CD8-positive, alpha-beta memory T cell (primary cell): ENCODE results near the gene ABR. TPM values are rescaled to one million over a fixed set of nuclear protein-coding genes. Genes with fewer than 3 reads are reported as not detected.
A peak's percentile ranks its signal among the peaks of the same experiment; 100 is the strongest.
"Not testable (repeated sequence)": the region's sequence is repeated elsewhere in the genome, so short reads cannot be mapped to it uniquely, and the experiment has no call there.

Experiments used
- CTCF ChIA-PET: fragments of 350-600 bp; sonication (Branson Sonifier 250); formaldehyde crosslinking; loops from one replicate; lab custom pipeline; 2021; ENCODE audit warnings: antibody characterized with exemption; lab: Charles Lee
- POLR2A ChIA-PET: fragments of 350-600 bp; sonication (Branson Sonifier 250); formaldehyde crosslinking; loops from one replicate; lab custom pipeline; 2021; ENCODE audit warnings: antibody characterized with exemption; lab: Charles Lee
- DNase-seq, 5 donors: peaks; one replicate each; pipeline versions ENCODE4 v3.0.0 to v3.0.0-alpha.2; 2020 to 2022; ENCODE audit warnings: mixed read lengths in 1 of 5
- H3K27ac ChIP-seq: one replicate; pipeline ENCODE4 v1.7.0; 2013; ENCODE audit warnings: low read depth, mild to moderate bottlenecking, low read length, moderate library complexity
- H3K27me3 ChIP-seq: 2 replicates; pipeline ENCODE4 v1.7.0; 2013; ENCODE audit warnings: low read length, mild to moderate bottlenecking; ENCODE audit not compliant: insufficient read depth, poor library complexity, severe bottlenecking
- H3K36me3 ChIP-seq: 2 replicates; pipeline ENCODE4 v1.7.0; 2013; ENCODE audit warnings: mild to moderate bottlenecking, low read length, moderate library complexity; ENCODE audit not compliant: insufficient read depth
- H3K4me1 ChIP-seq: 2 replicates; pipeline ENCODE4 v1.7.0; 2013; ENCODE audit warnings: mild to moderate bottlenecking, low read length, moderate library complexity; ENCODE audit not compliant: insufficient read depth
- H3K4me3 ChIP-seq: 2 replicates; pipeline ENCODE4 v1.7.0; 2013; ENCODE audit warnings: mild to moderate bottlenecking, low read length
- H3K9me3 ChIP-seq: 2 replicates; pipeline ENCODE4 v1.7.0; 2013; ENCODE audit warnings: mild to moderate bottlenecking, low read length
- H3K27ac Mint-ChIP-seq, 8 donors: one replicate each; pipeline ENCODE4 v1.8.0; 2020 to 2021; ENCODE audit warnings: mixed read lengths in 8 of 8, mild to moderate bottlenecking in 6 of 8, inconsistent platforms in 3 of 8, moderate library complexity in 3 of 8
- H3K27me3 Mint-ChIP-seq, 2 donors: one replicate each; pipeline ENCODE4 v1.8.0; 2020 to 2021; ENCODE audit warnings: mixed read lengths in 2 of 2, mild to moderate bottlenecking in 1 of 2, moderate library complexity in 1 of 2
- H3K36me3 Mint-ChIP-seq, 3 donors: one replicate each; pipeline ENCODE4 v1.8.0; 2020 to 2021; ENCODE audit warnings: mixed read lengths in 3 of 3, inconsistent platforms in 1 of 3, mild to moderate bottlenecking in 1 of 3
- H3K4me1 Mint-ChIP-seq, 3 donors: one replicate each; pipeline ENCODE4 v1.8.0; 2020 to 2021; ENCODE audit warnings: mixed read lengths in 3 of 3, inconsistent platforms in 1 of 3, mild to moderate bottlenecking in 1 of 3
- H3K4me3 Mint-ChIP-seq, 7 donors: one replicate each; pipeline ENCODE4 v1.8.0; 2020 to 2021; ENCODE audit warnings: mixed read lengths in 7 of 7, mild to moderate bottlenecking in 6 of 7, moderate library complexity in 4 of 7, inconsistent platforms in 2 of 7
- H3K9me3 Mint-ChIP-seq, 5 donors: one replicate each; pipeline ENCODE4 v1.8.0; 2020 to 2022; ENCODE audit warnings: mixed read lengths in 5 of 5, mild to moderate bottlenecking in 3 of 5, moderate library complexity in 2 of 5, inconsistent platforms in 1 of 5
- polyA plus RNA-seq: library from polyadenylated mRNA; unstranded; fragments of 300-500 nt; fragmentation: Illumina TruSeq; gene quantifications from one replicate; pipeline ENCODE4 v1.2.3, GENCODE V29; 2021
- total RNA-seq, 2 experiments: library from RNA; stranded (reverse); gene quantifications; one replicate each; pipeline ENCODE4 v1.2.3, GENCODE V29; 2021

Gene ABR
- total and polyA plus RNA-seq, 3 experiments from 2014 or later = 26.9 to 60.8 (median 60.4) TPM

- no peaks in the 10 kb centered on the region for H3K36me3 ChIP-seq
- H3K9me3 ChIP-seq = no peaks in the 10 kb centered on the region
- POLR2A ChIA-PET = no interaction called here
- no peak for DNase-seq
- H3K36me3 Mint-ChIP-seq = peaks cover 0 to 2% (median 0%) of the 10 kb centered on the region in 3 donors
- no peak overlapping the region for H3K27ac ChIP-seq
- H3K27me3 ChIP-seq = no peaks in the 10 kb centered on the region
- H3K27me3 Mint-ChIP-seq = no peaks in the 10 kb centered on the region
- H3K4me1 Mint-ChIP-seq = peaks cover 9 to 30% (median 15%) of the 10 kb centered on the region in 3 donors
- H3K4me3 ChIP-seq = no peak overlapping the region
- CTCF ChIA-PET = interaction anchor here (4.0 kb wide), 1 partner anchor 61 kb away, joined by 62 read pairs; no protein-coding TSS in a partner anchor
- no peak overlapping the region for H3K4me3 Mint-ChIP-seq
- H3K9me3 Mint-ChIP-seq = no peaks in the 10 kb centered on the region
- peak overlapping the region in 1 of 8 donors; percentile 70 for H3K27ac Mint-ChIP-seq
- H3K4me1 ChIP-seq = peaks cover 12% of the 10 kb centered on the region
Observed at GRCh38 chr17:1124896-1125787, 54.6 kb downstream of the ABR start.

DNA sequence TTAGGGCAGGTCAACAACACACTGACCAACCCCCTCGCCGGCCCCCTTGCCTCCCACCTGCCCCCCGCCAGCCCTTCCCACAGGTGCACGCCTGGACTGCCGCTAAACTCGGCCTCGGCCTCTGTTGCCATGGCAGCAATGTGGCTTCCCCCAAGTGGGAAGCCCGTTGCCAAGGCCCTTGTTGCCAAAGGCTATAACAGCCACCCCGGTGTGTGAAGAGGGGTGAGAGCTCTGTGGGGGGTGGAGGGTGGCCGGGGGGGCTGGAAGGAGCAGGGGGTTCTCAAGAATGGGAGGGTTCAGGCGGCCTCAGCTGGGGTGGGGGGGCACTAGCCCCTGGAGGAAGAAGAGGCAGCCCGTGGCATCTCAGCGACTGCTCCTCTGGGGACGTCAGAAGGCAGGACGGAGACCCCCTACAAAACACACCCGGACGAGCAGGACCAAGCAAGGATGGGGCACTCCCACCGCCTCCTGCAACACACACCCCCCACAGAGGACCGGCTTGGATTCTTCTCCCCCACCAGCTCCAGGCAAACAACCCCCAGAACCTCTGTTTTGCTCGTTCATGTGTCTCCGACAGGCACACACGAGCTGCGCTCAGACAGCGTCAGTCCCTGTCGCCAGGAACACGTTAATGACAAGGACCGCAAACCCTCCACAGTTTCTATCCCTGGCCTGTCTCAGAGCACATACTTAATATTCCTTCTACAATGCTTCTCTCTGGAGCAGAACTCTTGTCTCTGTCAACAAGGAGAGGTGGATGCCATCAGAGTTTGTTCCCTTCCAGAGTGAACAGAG lies 55.7 kb downstream of the ABR start:
- no peak for DNase-seq
- Mint-ChIP-seq H3K36me3 (peaks cover 0 to 2% (median 0%) of the 10 kb centered on the region in 3 donors), H3K4me3 (no peak overlapping the region), H3K4me1 (peaks cover 9 to 34% (median 17%) of the 10 kb centered on the region in 3 donors), H3K27ac (peak overlapping the region in 3 of 8 donors; percentile 1 to 73 (median 70)), H3K9me3 (no peaks in the 10 kb centered on the region), H3K27me3 (peaks cover 0 to 1% of the 10 kb centered on the region in 2 donors)
- POLR2A ChIA-PET = no interaction called here
- Histone ChIP-seq H3K4me1 (peaks cover 12% of the 10 kb centered on the region), H3K36me3 (no peaks in the 10 kb centered on the region), H3K27ac (no peak overlapping the region), H3K9me3 (no peaks in the 10 kb centered on the region), H3K4me3 (no peak overlapping the region), H3K27me3 (no peaks in the 10 kb centered on the region)
- CTCF ChIA-PET = interaction anchor here (1.9 to 4.0 kb wide), 3 partner anchors 53 to 208 kb away, joined by 6 to 62 read pairs (median 16); no protein-coding TSS in a partner anchor

GRCh38 chr17:1123393-1123831 lies 56.4 kb downstream of the ABR start:
- Histone ChIP-seq H3K27ac (no peak overlapping the region), H3K4me1 (peaks cover 12% of the 10 kb centered on the region), H3K9me3 (no peaks in the 10 kb centered on the region), H3K4me3 (no peak overlapping the region), H3K36me3 (no peaks in the 10 kb centered on the region), H3K27me3 (no peaks in the 10 kb centered on the region)
- Mint-ChIP-seq H3K4me3 (peak overlapping the region in 1 of 7 donors; percentile 51), H3K36me3 (no peaks in the 10 kb centered on the region), H3K27me3 (peaks cover 0 to 1% of the 10 kb centered on the region in 2 donors), H3K9me3 (no peaks in the 10 kb centered on the region), H3K4me1 (peaks cover 9 to 34% (median 17%) of the 10 kb centered on the region in 3 donors), H3K27ac (no peak overlapping the region)
- POLR2A ChIA-PET = no interaction called here
- no peak for DNase-seq
- CTCF ChIA-PET = interaction anchor here (0.9 to 4.0 kb wide), 10 partner anchors 13 to 239 kb away, joined by 3 to 62 read pairs (median 5); no protein-coding TSS in a partner anchor

GRCh38 chr17:1122533-1123392 lies 57.0 kb downstream of the ABR start:
- Histone ChIP-seq H3K36me3 (no peaks in the 10 kb centered on the region), H3K27me3 (no peaks in the 10 kb centered on the region), H3K4me1 (peaks cover 12% of the 10 kb centered on the region), H3K9me3 (no peaks in the 10 kb centered on the region), H3K27ac (no peak overlapping the region), H3K4me3 (no peak overlapping the region)
- peak; percentile 63 to 86 (median 69) for DNase-seq
- no peaks in the 10 kb centered on the region for H3K9me3 Mint-ChIP-seq
- H3K27me3 Mint-ChIP-seq = peaks cover 0 to 1% of the 10 kb centered on the region in 2 donors
- ChIA-PET POLR2A (interaction anchor here (0.6 kb wide), 1 partner anchor 716 kb away, joined by 5 read pairs; no protein-coding TSS in a partner anchor), CTCF (interaction anchor here (0.6 to 4.0 kb wide), 29 partner anchors 11 to 275 kb away, joined by 3 to 62 read pairs (median 4); no protein-coding TSS in a partner anchor)
- peaks cover 9 to 34% (median 17%) of the 10 kb centered on the region in 3 donors for H3K4me1 Mint-ChIP-seq
- H3K4me3 Mint-ChIP-seq = peak overlapping the region in 2 of 7 donors; percentile 27 to 51
- H3K27ac Mint-ChIP-seq = peak overlapping the region in 3 of 8 donors; percentile 27 to 44 (median 38)
- no peaks in the 10 kb centered on the region for H3K36me3 Mint-ChIP-seq

DNA sequence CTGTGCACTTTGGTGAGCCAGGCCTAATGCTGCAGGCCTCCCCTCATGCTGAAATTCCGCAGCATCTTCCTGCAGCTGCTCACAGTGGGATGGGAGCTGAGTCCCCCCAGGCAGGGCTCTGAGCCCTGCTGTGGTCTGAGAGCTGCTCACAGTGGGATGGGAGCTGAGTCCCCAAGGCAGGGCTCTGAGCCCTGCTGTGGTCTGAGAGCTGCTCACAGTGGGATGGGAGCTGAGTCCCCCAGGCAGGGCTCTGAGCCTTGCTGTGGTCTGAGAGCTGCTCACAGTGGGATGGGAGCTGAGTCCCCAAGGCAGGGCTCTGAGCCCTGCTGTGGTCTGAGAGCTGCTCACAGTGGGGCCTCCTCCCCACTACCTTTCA lies 58.4 kb downstream of the ABR start:
- H3K27me3 Mint-ChIP-seq, H3K27ac ChIP-seq, H3K36me3 Mint-ChIP-seq, H3K36me3 ChIP-seq, H3K27me3 ChIP-seq, H3K4me3 Mint-ChIP-seq, H3K9me3 ChIP-seq, POLR2A ChIA-PET, DNase-seq, H3K9me3 Mint-ChIP-seq, H3K4me3 ChIP-seq: not testable (repeated sequence)
- peaks cover 9 to 35% (median 19%) of the 10 kb centered on the region in 3 donors for H3K4me1 Mint-ChIP-seq
- H3K27ac Mint-ChIP-seq = peak overlapping the region in 1 of 8 donors; percentile 92
- CTCF ChIA-PET = interaction anchor here (1.4 to 4.0 kb wide), 4 partner anchors 65 to 211 kb away, joined by 6 to 62 read pairs (median 12); no protein-coding TSS in a partner anchor
- H3K4me1 ChIP-seq = peaks cover 12% of the 10 kb centered on the region

- no peaks in the 10 kb centered on the region for H3K36me3 Mint-ChIP-seq
- no peaks in the 10 kb centered on the region for H3K9me3 Mint-ChIP-seq
- H3K36me3 ChIP-seq = no peaks in the 10 kb centered on the region
- peaks cover 12% of the 10 kb centered on the region for H3K4me1 ChIP-seq
- CTCF ChIA-PET = interaction anchor here (0.8 to 4.0 kb wide), 5 partner anchors 10 to 211 kb away, joined by 4 to 62 read pairs (median 6); no protein-coding TSS in a partner anchor
- H3K27ac ChIP-seq = no peak overlapping the region
- DNase-seq = peak in 2 of 5 donors; percentile 13 to 14
- no peak overlapping the region for H3K4me3 ChIP-seq
- peaks cover 9 to 39% (median 22%) of the 10 kb centered on the region in 3 donors for H3K4me1 Mint-ChIP-seq
- peaks cover 0 to 1% of the 10 kb centered on the region in 2 donors for H3K27me3 Mint-ChIP-seq
- peak overlapping the region in 3 of 7 donors; percentile 15 to 63 (median 32) for H3K4me3 Mint-ChIP-seq
- no peaks in the 10 kb centered on the region for H3K9me3 ChIP-seq
- H3K27ac Mint-ChIP-seq = peak overlapping the region in 7 of 8 donors; percentile 17 to 92 (median 66)
- POLR2A ChIA-PET = no interaction called here
- no peaks in the 10 kb centered on the region for H3K27me3 ChIP-seq
Observed at GRCh38 chr17:1120596-1121441, 59.0 kb downstream of the ABR start.
